ENCODE results near the gene AMACR.

Gene AMACR

GRCh38 chr5:33944543-33945132, 63.2 kb downstream of the AMACR start:
- TF ChIP-seq POLR2A (IDR thresholded peaks at IDR 0.05; ENCODE audit: extremely low read depth, insufficient read length) (no peak), CTCF (IDR thresholded peaks at IDR 0.05; ENCODE audit: low read depth, low read length) (no peak), MYC (IDR thresholded peaks at IDR 0.05; ENCODE audit: low read depth, low read length) (no peak)
- TF ChIP-seq, protein P1, sequence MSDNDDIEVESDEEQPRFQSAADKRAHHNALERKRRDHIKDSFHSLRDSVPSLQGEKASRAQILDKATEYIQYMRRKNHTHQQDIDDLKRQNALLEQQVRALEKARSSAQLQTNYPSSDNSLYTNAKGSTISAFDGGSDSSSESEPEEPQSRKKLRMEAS (IDR thresholded peaks at IDR 0.05; ENCODE audit: low read depth, low read length), result no peak
- H3K4me3 ChIP-seq (ENCODE audit: low read depth, low read length), result no peak overlapping the region
- no peak for DNase-seq (ENCODE audit: low read depth)

DNA sequence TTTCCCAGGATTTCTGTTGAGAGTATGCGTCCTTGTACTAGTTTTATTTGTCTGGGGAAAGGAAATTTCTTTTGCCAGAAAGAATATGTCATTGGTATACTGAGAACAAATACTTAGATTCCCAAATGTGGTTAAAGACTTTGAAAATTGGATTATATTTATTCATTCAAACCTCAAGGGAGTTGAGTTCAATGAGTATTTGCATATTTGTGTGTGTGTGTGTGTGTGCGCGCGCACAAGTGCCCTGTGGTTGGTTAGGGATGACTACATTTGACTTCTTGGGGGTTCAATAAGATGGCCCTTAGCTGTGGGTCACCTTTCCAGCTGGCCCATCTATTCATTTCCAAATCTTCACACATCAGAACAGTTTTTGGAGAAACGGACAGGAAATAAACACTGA, 66.8 kb downstream of the AMACR start:
- TF ChIP-seq CTCF (IDR thresholded peaks at IDR 0.05; ENCODE audit: low read depth, low read length) (no peak), MYC (IDR thresholded peaks at IDR 0.05; ENCODE audit: low read depth, low read length) (no peak), POLR2A (IDR thresholded peaks at IDR 0.05; ENCODE audit: extremely low read depth, insufficient read length) (no peak)
- TF ChIP-seq, protein P1 (IDR thresholded peaks at IDR 0.05; ENCODE audit: low read depth, low read length), result no peak
- no peak overlapping the region for H3K4me3 ChIP-seq (ENCODE audit: low read depth, low read length)
- DNase-seq (ENCODE audit: low read depth), result no peak

GRCh38 chr5:33939556-33940262, 68.1 kb downstream of the AMACR start:
- peak; percentile 42 for DNase-seq (ENCODE audit: low read depth)
- no peak for TF ChIP-seq MYC (IDR thresholded peaks at IDR 0.05; ENCODE audit: low read depth, low read length)
- no peak for TF ChIP-seq POLR2A (IDR thresholded peaks at IDR 0.05; ENCODE audit: extremely low read depth, insufficient read length)
- TF ChIP-seq CTCF (IDR thresholded peaks at IDR 0.05; ENCODE audit: low read depth, low read length), result no peak
- TF ChIP-seq, protein P1 (IDR thresholded peaks at IDR 0.05; ENCODE audit: low read depth, low read length), result no peak
- H3K4me3 ChIP-seq (ENCODE audit: low read depth, low read length), result no peak overlapping the region

- TF ChIP-seq MYC (IDR thresholded peaks at IDR 0.05; ENCODE audit: low read depth, low read length), result no peak
- TF ChIP-seq, protein P1 (IDR thresholded peaks at IDR 0.05; ENCODE audit: low read depth, low read length), result no peak
- no peak for TF ChIP-seq POLR2A (IDR thresholded peaks at IDR 0.05; ENCODE audit: extremely low read depth, insufficient read length)
- no peak for TF ChIP-seq CTCF (IDR thresholded peaks at IDR 0.05; ENCODE audit: low read depth, low read length)
- no peak for DNase-seq (ENCODE audit: low read depth)
- H3K4me3 ChIP-seq (ENCODE audit: low read depth, low read length), result no peak overlapping the region
These were observed 69.0 kb downstream of the AMACR start for GRCh38 chr5:33938881-33939280.

DNA sequence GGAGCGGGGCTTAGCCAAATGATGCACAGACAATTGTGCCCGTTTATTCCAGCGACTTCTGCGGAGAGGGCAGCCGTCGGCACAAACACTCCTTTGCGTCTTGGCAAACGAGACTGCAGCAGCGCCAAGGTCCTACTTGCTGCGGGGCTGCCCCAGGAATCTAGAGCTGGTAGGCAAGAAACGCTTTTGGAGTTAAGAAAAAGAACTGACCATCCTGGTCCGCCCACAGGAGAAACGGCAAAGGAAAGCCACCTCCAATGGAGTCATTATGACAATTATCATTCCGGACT, 69.4 kb downstream of the AMACR start:
- no peak for DNase-seq (ENCODE audit: low read depth)
- TF ChIP-seq CTCF (IDR thresholded peaks at IDR 0.05; ENCODE audit: low read depth, low read length) (no peak), POLR2A (IDR thresholded peaks at IDR 0.05; ENCODE audit: extremely low read depth, insufficient read length) (no peak), MYC (IDR thresholded peaks at IDR 0.05; ENCODE audit: low read depth, low read length) (no peak)
- TF ChIP-seq, protein P1 (IDR thresholded peaks at IDR 0.05; ENCODE audit: low read depth, low read length), result no peak
- H3K4me3 ChIP-seq (ENCODE audit: low read depth, low read length), result no peak overlapping the region

Data from NB4 (cell line).